ENCODE results near the gene TMEM220. TPM values are rescaled to one million over a fixed set of nuclear protein-coding genes. Genes with fewer than 3 reads are reported as not detected.

The TMEM220 gene
- not detected in 2 replicates for total RNA-seq (2014; rRNA removed; shearing (Covaris generic))

GRCh38 chr17:10729334-10730193 is at the start of gene TMEM220:
TSS of gene TMEM220 (minus strand) at chr17:10730023. CDS start at chr17:10729851, 172 bp downstream.
- no peak for DNase-seq (ENCODE audit: low spot score)

DNA sequence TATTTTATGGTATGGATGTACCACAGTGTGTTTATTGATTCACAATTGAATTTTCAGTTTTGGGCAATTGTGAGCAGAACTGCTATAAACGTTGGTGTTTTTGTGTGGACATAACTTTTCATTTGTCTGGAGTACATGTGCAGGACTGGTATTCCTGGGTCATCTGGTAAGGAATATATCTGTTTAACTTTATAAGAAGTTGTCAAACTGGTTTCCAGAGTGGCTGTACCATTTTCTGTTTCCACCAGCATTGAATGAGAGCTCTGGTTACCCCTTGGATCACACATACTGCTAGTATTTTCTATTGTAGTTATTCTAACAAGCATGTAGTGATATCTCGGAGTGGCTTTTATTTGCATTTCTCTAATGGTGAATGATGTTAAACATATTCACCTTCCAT is 49.8 kb upstream of the TMEM220 start:
- DNase-seq (ENCODE audit: low spot score), result no peak

DNA sequence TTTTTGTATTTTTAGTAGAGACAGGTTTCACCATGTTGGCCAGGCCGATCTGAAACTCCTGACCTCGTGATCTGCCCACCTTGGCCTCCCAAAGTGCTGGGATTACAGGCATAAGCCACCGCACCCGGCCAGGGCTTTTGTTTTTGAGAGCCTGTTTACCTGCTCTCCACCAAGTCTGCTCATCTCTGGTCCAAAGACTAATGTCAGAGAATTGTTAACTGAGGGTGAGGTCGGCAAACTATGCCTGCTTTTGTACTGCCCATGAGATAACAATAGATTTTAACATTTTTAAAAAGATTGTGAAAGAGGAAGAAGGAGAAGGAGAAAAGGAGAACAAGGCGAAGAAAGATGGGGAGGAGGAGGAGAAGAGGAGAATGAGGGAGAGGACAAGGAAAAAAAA is 48.1 kb upstream of the TMEM220 start:
- DNase-seq (ENCODE audit: low spot score), result no peak

DNA sequence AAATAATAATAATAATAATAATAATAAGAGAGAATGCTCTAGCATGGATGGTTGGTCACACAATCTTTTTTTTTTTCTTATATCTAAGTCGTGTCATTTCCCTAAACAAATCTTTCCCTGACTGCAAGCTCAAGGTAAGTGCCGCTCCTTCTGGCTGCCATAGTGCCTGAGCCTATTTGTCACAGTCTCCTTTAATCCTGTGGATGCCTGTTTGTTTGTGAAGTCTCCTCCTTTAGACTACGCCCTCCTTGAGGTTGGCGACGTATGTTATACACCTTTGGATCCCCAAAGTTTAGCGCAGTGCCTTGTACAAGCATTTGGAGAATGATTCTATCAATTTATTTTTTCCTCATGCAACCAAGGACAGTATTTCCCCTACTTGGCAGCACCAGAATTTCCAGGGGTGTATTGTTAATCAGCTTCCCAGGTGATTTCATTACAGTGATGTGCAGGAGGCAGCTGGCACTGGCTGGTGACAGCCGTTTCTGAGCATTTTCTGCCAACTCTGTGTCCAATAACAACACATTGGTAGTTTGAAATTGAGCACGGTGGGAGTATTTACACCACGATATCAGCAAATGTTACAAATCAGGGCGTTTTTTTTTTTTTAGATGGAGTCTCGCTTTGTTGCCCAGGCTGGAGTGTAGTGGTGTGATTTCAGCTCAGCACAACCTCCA is 47.4 kb upstream of the TMEM220 start:
- no peak for DNase-seq (ENCODE audit: low spot score)

DNA sequence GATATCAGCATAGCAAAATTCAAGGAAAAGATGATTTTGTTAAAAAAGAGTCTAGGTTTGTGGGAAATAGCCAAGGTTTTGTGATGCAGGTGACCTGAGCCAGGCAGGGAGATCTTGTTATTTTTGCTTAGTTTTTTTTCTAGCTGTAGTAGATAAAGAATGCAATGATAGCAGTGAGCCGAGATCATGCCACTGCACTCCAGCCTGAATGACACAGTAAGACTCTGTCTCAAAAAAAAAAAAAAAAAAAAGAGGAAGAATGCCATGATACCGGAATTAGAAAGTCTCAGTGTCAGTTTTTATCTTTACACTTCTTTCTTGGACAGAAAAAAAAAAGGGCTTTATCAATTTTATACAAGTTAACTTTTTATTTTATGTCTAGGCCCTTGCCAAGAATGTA is 46.6 kb upstream of the TMEM220 start:
- DNase-seq (ENCODE audit: low spot score), result no peak

GRCh38 chr17:10775740-10776356 is 46.0 kb upstream of the TMEM220 start:
- DNase-seq (ENCODE audit: low spot score), result no peak

- DNase-seq (ENCODE audit: low spot score), result no peak
Observed at GRCh38 chr17:10775058-10775457, 45.2 kb upstream of the TMEM220 start.

DNA sequence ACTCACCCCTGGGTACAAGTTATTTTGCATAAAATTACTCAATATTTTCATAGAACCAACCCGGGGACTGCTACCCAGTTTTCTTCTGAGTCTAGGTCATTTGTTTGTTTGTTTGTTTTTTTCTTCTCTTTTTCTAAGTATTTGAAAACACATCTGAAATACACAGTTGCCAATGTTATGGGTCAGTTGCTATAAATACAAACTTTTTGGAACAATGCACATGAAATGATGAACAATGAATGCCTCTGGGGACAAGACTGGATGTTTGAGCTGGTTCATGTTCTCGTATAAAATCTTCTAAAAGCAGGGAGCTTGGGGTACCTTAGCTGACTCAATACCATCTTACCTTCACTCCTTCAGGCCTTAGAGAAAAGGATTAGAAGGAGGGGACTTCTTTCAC is 43.6 kb upstream of the TMEM220 start:
- DNase-seq (ENCODE audit: low spot score), result no peak

GRCh38 chr17:10772425-10773380 is 42.9 kb upstream of the TMEM220 start:
- DNase-seq (ENCODE audit: low spot score), result no peak

DNA sequence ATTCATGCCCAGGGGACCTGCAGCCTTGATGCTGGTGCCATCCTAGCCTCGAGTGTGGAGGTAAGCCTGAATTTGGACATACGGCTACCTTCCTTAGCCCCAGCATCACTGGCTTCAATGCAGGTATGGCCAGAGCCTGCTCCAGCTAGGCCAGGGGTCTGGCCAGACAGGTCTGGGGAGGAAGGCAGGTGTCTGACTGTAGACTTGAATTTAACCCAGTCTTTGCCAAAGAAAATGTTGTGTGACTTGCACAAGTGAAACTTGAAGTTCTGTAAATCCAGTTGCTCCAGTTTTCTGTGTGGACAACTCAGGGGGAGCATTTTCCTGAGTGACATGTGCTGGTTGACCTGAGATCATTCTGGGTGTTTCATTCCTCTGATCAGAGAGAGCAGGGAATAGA is 41.3 kb upstream of the TMEM220 start:
- no peak for DNase-seq (ENCODE audit: low spot score)

GRCh38 chr17:10769840-10770239 is 40.0 kb upstream of the TMEM220 start:
- no peak for DNase-seq (ENCODE audit: low spot score)

GRCh38 chr17:10768750-10769251 is 39.0 kb upstream of the TMEM220 start:
- DNase-seq (ENCODE audit: low spot score), result no peak

- DNase-seq (ENCODE audit: low spot score), result no peak
Observed at GRCh38 chr17:10767232-10767631, 37.4 kb upstream of the TMEM220 start.

DNA sequence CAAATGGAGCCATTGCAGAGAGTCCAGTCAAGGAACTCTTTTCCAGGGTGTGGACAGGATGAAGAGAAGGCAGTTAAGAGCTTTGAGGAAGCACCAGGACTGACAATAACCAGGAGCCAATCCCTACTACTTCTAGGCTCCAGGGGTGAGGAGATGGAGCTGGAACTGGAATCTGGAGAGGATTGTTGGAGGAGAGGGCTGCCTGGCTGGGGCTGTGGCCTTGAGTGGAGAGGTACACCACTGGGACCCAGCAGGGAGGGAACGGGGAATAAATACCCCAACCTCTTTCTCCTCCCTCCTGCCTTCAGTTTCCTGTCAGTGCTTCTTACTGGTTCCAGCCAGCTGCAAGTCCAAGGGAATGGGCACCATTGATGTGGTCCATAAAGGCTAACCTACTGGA is 32.2 kb upstream of the TMEM220 start:
- no peak for DNase-seq (ENCODE audit: low spot score)

DNA sequence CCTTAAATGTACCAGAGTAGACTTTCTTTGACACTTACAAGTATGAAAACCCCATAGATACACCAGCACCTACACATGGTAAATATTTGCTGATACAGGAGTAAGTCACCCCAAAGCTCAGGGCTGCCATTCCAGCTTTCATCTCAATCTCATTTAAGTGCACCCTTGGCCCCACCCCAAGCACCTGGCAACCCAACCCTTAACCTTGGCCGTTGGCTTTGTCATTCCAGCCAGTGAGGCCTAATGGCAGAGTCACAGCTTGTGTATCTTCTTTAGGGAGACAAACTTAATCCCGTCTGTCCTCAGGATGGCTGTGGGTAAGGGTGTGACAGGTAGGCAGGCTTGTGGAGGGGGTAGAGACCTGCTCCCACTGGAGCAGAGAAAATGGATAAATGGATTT is 31.5 kb upstream of the TMEM220 start:
- no peak for DNase-seq (ENCODE audit: low spot score)

DNA sequence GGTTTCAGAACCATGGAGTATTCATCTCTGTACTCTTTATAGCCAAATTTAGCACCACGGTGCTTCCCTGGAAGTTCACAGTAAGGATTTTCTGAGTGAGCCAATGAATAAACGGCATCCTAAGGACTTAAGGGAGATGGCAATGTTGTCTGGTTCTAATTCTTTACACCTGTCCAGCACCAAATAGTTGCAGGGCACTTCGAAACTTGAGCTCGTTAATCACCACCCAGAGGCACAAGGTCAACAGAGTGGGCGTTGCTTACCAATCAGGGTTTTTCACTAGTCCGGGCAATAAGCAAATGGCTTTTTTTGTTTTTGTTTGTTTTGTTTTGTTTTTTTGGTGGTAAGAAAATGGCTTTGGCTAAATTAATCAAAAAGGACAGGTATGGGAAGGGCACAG is 28.2 kb upstream of the TMEM220 start:
- no peak for DNase-seq (ENCODE audit: low spot score)

DNA sequence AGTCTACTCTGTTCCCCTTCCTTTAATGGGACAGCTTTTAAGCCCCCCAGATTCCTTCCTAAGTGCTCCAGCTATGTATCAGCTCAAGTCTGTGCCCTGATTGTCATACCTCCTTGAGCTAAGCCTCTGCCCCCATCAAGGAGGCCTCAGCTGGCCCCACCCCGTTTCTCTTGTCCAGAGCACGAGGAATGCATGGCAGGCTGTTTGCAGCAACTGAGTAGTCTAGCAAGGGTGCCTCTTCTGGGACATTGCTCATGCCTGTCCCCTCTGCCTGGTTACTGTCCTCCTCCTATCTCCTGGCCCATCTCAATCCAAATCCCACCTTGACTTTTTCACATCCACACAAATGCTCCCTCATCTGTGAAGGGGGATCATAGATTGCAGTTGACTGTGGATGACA is 27.8 kb upstream of the TMEM220 start:
- no peak for DNase-seq (ENCODE audit: low spot score)

DNA sequence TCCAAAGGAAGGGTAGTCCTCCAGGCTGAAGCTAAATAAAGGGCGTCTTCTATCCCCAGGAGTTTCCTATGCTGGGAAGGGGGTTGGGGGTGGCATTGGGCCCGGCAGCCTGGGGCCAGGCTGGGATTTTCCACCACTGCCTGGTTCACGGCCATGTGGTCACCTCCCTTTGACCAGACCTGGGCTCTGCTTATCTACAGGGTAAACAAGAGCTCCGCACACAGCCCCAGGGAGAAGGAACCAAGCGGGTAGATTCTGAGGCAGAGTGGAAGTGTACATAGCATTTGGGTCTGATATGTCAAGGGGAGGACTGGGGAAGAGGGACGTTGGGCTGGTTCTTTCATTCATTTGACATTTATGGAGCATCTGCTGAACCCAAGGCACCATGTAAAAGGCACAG is 27.2 kb upstream of the TMEM220 start:
- DNase-seq (ENCODE audit: low spot score), result no peak

DNA sequence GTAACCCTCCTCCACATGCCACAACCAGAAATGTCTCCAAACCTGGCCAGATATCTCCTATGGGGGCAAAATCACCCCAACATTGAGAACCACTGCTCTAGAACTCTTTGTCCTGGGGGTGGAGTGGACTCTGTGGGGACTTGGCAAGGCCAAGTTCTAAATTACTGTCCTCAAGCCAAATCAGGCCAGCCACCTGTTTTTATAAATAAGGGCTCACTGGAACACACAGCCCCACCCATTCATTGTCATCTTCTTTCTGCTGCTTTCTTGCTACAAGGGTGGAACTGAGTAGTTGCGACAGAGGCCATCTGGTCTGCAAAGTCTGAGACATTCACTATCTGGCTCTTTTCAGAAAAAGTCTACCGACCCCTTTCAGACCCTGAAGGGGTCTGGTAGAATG is 26.8 kb upstream of the TMEM220 start:
- DNase-seq (ENCODE audit: low spot score), result no peak

DNA sequence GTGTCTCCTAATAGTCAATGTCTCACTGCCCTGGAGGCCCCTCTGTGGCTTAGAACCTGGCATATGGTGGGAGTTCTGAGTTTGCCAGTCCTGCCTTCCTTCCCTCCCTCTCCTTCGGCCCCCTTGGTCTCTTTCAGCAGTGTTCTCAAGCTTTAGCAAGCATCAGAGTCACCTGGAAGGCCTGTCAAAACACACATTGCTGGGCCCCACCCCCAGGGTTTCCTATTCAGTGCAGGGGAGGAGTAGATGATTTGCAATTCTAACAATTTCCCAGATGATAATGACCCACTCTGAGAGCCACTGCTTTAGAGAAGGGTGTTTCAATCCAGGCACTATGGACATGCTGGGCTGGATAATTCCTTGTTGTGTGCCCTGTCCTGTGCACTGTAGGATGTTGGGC is 26.4 kb upstream of the TMEM220 start:
- DNase-seq (ENCODE audit: low spot score), result no peak

DNA sequence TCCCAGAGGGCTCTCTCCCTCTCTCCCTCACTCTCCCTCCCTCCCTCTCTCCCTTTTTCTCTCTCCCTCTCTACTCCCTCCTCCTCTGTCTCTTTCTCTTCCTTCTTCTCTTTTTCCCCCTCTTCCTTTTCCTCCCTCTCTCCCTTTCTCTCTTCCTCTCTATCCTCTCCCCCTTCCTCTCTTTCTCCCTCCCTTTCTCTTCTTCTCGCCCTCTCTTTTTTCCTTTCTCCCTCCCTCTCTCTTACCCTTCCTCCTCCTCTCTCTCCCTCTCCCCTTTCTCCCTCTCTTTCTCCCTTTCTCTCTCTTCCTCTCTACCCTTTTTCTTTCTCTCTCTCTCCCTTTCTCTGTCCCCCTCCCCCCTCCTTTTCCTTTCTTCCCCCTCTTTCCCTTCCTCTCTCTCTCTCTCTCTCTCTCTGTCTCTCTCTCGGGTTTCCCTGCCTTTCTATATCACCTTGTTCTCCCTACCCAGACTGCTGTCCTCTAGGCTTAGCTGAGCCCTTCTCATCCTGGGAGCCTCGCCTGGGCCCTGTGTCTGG is 25.8 kb upstream of the TMEM220 start:
- DNase-seq (ENCODE audit: low spot score), result no peak

Data from H4 (cell line).